HG02798 (cell line): ENCODE measurements around the gene LETM1.

Experiments
- ATAC-seq: cut with Tn5 transposase; IDR thresholded peaks from one replicate; pipeline ENCODE4 v1.9.1; 2021; ENCODE audit warnings: mild to moderate bottlenecking; ENCODE audit not compliant: unreplicated experiment, poor library complexity

Gene LETM1

DNA sequence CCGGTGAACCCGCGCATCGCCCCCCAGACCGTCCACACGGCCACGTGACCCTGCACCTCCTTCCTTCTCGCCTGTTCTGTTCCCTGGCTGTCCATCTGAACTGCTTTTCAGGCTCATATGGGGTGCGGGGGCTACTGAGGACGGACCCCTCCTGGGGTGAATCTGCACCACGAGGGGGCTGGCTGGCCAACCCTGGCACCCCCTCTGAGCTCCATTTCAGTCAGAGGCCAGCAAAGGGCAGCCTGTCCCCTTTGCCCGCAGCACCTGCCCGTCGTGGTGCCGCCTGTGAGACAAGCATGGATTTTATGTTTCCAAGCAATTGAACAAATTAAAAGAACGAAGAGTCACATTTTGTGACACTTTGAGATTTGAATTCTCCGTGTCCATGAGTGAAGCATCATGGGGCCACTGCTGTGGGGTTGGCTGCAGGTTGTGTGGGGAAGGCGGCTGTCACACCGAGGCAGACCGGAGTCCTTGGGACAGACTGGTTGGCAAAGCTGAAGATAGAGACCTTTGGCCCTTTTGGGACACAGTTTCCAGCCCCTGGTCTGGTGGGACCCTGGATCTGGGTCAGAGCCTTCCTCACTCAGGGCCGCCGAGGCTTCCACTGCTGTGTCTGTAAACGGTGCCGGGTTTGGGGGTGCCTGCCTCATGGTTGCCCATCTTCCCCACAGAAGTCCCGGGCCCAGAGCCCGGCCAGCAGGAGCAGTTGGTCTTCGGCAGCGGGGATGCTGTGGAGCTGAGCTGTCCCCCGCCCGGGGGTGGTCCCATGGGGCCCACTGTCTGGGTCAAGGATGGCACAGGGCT lies 57.2 kb downstream of the LETM1 start:
- no peak for ATAC-seq

DNA sequence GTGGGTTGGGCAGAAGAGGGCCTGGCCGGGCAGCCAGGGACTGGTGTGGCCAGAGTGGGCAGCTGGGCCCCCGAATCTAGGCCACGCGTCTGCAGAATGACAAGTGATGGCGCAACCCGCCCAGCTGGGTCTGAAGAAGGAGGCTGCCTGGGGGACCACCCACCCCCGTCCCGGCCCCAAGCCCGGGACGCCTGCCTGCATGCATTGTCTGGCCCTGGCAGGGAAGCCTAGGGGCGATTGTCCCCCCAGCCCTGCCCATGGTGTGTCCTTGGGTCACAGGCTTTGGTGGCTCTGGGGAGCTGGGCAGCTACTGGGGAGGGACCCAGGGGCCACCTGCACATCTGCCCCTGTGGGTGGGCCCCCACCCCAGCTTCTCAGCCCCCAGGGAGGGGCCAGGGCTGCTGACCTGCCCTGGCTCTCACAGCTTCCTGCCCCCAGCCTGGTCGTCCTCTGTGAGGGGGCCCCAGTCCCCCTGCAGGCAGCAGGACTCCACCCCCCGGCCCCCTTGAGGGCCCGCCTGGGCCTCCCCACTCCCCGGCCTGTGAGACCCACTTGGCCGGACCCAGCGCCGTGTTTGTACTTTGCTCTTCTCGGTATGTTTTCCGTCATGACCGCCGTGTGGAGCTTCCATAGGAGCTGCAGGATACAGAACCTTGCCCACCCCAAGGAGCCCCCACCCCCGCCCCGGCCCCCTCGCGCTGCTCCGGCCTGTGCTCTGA lies 57.9 kb downstream of the LETM1 start:
- no peak for ATAC-seq

GRCh38 chr4:1797298-1797860 lies 58.6 kb downstream of the LETM1 start:
- ATAC-seq = no peak

GRCh38 chr4:1796486-1797204 lies 59.3 kb downstream of the LETM1 start:
- no peak for ATAC-seq

- no peak for ATAC-seq
Observed at GRCh38 chr4:1795299-1796195, 60.4 kb downstream of the LETM1 start.

DNA sequence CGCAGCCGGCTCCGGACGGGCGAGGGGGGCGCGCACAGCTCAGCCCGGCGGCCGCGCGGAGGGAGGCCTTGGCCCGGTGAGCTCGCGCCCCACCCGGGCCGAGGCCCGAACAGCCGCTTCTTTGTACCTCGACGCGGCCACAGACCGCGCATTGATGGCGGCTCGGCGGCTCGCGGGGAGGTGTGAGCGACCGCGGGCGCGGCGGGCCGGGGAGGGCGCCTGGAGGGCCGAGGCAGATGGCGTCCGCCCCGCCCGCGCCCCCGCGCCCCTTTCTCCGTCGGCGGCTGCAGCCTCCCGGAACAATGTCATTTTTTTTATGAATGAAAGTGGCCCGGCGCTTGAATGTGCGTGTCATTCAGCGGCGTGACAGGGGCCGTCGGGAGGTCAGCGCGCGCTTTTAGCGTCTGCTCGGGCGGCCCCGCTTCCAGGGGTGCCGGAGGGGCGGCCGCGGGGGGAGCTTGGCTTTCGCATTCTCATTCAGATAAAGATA lies 61.1 kb downstream of the LETM1 start:
- ATAC-seq = no peak

- no peak for ATAC-seq
Observed at GRCh38 chr4:1793940-1794808, 61.8 kb downstream of the LETM1 start.

- ATAC-seq = peak; percentile 19
Observed at GRCh38 chr4:1793496-1793840, 62.5 kb downstream of the LETM1 start.

GRCh38 chr4:1792832-1793495 lies 63.0 kb downstream of the LETM1 start, which contains the start of gene FGFR3:
FGFR3 (plus strand) TSS chr4:1793293; CDS start chr4:1793935, 642 bp downstream.
- ATAC-seq = peak; percentile 68

- no peak for ATAC-seq
Observed at GRCh38 chr4:1792158-1792831, 63.7 kb downstream of the LETM1 start.

DNA sequence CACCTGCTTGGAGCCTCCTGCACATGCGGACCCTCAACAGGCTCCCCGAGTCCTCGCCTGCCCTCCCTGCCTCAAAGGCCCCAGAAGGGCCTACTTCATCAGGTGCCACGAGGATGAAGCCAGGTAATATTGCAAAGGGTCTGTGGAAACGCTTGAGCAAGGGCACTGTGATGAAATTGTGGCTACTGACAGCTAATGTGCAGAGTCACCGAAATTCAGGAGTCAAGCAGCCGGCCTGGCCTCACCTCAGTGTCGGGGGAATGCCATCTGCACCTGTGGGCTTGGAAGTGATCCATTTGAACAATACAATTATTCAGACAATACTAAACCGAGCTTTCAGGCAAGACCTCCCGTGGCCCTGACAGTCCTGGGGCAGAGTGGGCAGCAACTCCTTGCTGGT lies 66.0 kb downstream of the LETM1 start:
- ATAC-seq = no peak

DNA sequence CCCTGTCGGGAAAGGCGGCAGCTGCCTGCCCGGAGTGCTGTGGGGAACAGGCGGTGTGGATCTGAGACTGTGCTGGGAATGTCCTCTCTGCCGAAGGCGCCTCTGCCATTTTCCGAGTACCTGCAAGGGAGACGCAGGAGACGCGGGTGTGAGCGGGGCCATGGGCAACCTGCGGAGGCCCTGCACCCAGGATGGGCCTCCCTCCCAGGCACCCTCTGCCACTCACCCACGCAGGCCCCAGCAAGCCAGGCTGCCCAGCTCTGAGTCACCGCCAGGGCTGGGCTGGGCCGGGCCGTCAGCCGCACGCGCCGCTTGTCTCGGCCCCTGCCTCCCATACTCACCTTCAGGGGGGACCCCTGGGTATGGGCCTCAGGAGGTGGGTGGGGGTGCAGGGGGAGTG lies 66.4 kb downstream of the LETM1 start:
- no peak for ATAC-seq

GRCh38 chr4:1788254-1788973 lies 67.5 kb downstream of the LETM1 start:
- no peak for ATAC-seq

- no peak for ATAC-seq
Observed at GRCh38 chr4:1787411-1788077, 68.4 kb downstream of the LETM1 start.

DNA sequence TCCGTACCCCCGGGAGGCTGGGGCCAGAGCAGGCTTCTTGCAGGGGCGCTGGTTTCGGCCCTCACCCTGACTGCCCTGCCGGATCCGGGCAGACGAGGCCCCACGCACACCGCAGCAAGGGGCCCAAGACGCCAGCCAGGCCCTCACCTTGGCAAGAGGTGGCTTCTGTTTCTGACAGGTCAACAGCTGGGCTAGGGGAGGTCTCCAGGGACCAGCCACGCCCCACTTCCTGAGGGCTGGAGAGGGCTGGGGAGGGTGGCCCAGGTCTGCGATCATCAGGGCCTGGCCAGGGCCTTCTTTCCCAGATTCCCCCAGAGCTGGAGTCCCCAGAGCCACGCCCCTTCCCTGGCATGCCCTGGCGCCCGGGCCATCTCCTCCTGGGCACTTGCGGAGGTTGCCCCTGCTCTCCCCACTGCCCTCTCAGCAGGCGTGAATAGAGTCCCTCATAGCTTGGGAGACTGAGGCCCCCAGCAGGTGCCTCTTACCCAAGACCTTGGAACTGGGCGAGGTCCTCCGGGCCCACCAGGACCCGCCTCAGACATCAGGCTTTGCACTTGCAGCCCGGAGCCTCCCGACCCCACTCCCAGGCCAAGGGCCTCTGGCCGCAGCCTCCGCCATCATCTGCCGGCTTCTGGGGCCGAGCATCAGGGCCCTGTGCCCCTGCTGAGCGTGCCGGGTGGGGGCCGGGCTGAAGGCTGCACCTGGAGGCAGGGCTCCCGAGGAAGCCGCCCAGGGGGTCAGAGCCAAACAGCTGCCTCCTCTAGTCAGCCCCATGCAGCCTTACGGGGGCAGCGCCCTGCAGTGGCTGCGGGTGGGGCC lies 69.2 kb downstream of the LETM1 start:
- ATAC-seq = no peak

DNA sequence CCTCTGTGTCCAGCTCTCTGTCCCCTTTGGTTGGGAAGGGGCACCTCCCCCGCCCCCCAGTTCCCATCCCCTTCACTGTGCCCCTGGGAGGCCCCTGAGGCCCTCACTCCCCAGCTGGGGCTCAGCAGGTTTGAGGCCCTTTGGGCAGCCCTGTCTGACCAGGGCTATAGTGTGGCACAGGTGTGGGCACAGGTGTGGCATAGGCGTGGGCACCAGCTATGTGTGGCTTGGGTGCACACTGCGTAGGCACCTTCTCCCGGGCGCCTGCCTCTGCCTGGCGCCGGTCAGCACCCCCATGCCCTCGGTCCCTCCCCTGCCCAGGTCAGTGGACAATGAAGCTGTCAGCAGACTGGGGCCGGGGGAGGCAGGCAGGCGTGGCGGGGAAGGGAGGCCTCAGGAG lies 70.4 kb downstream of the LETM1 start:
- ATAC-seq = no peak
